MG63 (cell line): ENCODE measurements around the gene PSMA7. TPM values are rescaled to one million over a fixed set of nuclear protein-coding genes. Genes with fewer than 3 reads are reported as not detected.
A peak's percentile ranks its signal among the peaks of the same experiment; 100 is the strongest.
"Not testable (repeated sequence)": the region's sequence is repeated elsewhere in the genome, so short reads cannot be mapped to it uniquely, and the experiment has no call there.

ENCODE experiments used
- DNase-seq: peaks from one replicate; pipeline ENCODE4 v3.0.0-alpha.2; 2020
- H3K27me3 ChIP-seq: fragments of 250-450 bp; sonication (Bioruptor Pico); 2 replicates; pipeline ENCODE4 v1.5.1; 2020; ENCODE audit warnings: mild to moderate bottlenecking, moderate library complexity
- H3K36me3 ChIP-seq: fragments of 250-450 bp; sonication (Bioruptor Pico); 2 replicates; pipeline ENCODE4 v1.5.1; 2020; ENCODE audit warnings: mild to moderate bottlenecking, moderate library complexity
- H3K4me3 ChIP-seq: fragments of 250-450 bp; sonication (Bioruptor Pico); 2 replicates; pipeline ENCODE4 v1.5.1; 2020; ENCODE audit warnings: mild to moderate bottlenecking, moderate library complexity
- H3K9me3 ChIP-seq: fragments of 250-450 bp; sonication (Bioruptor Pico); 2 replicates; pipeline ENCODE4 v1.5.1; 2020; ENCODE audit warnings: mild to moderate bottlenecking, moderate library complexity
- total RNA-seq: library from RNA; depleted of rRNA; stranded (reverse); fragments of >200 nt; shearing (Covaris generic); gene quantifications from 2 replicates; pipeline ENCODE4 v1.2.3, GENCODE V29; 2014; ENCODE audit warnings: low replicate concordance

PSMA7 gene
- total RNA-seq, 1 experiment from 2014 or later: 1,085 TPM

DNA sequence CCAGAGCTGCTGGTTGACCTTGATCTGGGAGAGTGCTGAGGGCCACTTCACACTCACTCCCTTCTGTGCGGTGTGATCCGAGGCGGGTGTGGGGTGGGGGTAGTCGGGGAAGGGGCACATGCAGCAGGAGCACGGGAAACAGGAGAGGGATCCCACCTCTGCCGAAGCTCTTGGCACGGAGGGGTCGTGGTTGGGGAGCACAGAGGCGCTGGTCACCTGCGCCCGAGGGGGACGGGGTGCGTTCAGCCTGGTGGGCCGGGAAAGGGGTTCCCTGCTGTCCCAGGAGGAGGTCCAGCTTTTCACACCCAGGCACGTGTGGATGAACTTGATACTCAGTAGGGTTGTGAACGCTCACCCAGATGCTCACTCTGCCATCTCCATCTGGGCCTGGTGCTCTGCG is 17.7 kb upstream of the PSMA7 start:
- Histone ChIP-seq H3K9me3 (no peaks in the 10 kb centered on the region), H3K4me3 (no peak overlapping the region), H3K27me3 (no peaks in the 10 kb centered on the region), H3K36me3 (peaks cover 56% of the 10 kb centered on the region)
- no peak for DNase-seq

- H3K4me3 ChIP-seq: no peak overlapping the region
- H3K9me3 ChIP-seq: no peaks in the 10 kb centered on the region
- no peaks in the 10 kb centered on the region for H3K27me3 ChIP-seq
- DNase-seq: no peak
- peaks cover 56% of the 10 kb centered on the region for H3K36me3 ChIP-seq
Measured at GRCh38 chr20:62160253-62160652, 17.1 kb upstream of the PSMA7 start.

GRCh38 chr20:62159839-62160238 is 16.6 kb upstream of the PSMA7 start:
- H3K9me3 ChIP-seq: no peaks in the 10 kb centered on the region
- peaks cover 58% of the 10 kb centered on the region for H3K36me3 ChIP-seq
- DNase-seq: no peak
- H3K27me3 ChIP-seq: no peaks in the 10 kb centered on the region
- no peak overlapping the region for H3K4me3 ChIP-seq

GRCh38 chr20:62159052-62159451 is 15.9 kb upstream of the PSMA7 start:
- Histone ChIP-seq H3K4me3 (no peak overlapping the region), H3K27me3 (no peaks in the 10 kb centered on the region), H3K36me3 (peaks cover 59% of the 10 kb centered on the region), H3K9me3 (no peaks in the 10 kb centered on the region)
- no peak for DNase-seq

DNA sequence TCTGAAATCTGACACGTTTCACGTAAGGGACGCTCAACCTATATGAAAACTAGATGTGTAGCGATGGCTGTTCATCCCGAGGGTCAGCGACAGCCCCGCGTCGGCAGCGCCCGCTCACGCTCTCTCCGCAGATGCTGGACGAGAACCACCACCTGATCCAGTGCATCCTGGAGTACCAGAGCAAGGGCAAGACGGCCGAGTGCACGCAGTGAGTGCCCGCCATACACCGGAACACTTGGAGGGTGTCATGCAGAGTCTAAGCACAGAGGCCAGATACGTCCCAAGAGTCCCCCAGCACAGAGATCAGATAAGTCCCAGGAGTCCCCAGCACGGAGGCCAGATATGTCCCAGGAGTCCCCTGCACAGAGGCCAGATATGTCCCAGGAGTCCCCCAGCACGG is 15.3 kb upstream of the PSMA7 start:
- no peak for DNase-seq
- Histone ChIP-seq H3K9me3 (no peaks in the 10 kb centered on the region), H3K27me3 (no peaks in the 10 kb centered on the region), H3K4me3 (no peak overlapping the region), H3K36me3 (peaks cover 57% of the 10 kb centered on the region)

GRCh38 chr20:62158088-62158400 is 14.8 kb upstream of the PSMA7 start:
- H3K9me3 ChIP-seq: no peaks in the 10 kb centered on the region
- DNase-seq: no peak
- H3K27me3 ChIP-seq: no peaks in the 10 kb centered on the region
- H3K36me3 ChIP-seq: peaks cover 56% of the 10 kb centered on the region
- H3K4me3 ChIP-seq: no peak overlapping the region

DNA sequence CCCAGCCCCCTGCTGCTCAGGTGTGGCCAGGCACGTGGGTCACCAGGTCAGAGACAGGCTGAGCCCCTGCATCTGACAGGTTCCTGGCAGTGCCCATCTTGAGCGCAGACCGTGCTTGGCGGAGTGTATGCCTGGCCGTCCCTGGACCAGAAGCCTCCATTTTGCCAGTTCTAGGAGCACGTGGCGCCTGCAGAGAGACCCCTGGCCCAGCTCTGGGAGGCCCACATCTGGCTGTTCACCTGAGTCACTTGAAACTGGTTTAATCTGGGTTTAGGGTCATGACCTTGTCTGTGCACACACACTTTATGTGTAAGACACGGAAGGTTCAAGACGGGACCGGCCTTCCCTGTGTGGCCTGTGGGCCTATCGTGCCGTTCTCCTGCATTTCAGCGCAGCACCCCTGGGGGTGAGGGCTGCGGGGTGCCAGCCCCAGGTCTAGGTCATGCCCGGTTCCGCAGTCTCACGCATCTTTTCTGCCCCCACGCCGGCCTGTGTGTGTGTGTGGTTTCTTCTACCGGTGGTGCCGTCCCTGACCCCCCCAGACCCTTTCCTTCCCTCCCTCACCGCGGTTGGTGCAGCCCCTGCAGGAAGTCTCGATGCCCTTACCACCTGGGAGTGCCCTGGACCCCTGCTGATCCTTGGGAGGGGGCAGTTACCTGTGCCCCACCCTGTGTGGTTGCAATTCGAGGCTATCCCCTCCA is 14.3 kb upstream of the PSMA7 start:
- Histone ChIP-seq H3K27me3 (no peaks in the 10 kb centered on the region), H3K36me3 (peaks cover 56% of the 10 kb centered on the region), H3K4me3 (no peak overlapping the region), H3K9me3 (no peaks in the 10 kb centered on the region)
- no peak for DNase-seq

DNA sequence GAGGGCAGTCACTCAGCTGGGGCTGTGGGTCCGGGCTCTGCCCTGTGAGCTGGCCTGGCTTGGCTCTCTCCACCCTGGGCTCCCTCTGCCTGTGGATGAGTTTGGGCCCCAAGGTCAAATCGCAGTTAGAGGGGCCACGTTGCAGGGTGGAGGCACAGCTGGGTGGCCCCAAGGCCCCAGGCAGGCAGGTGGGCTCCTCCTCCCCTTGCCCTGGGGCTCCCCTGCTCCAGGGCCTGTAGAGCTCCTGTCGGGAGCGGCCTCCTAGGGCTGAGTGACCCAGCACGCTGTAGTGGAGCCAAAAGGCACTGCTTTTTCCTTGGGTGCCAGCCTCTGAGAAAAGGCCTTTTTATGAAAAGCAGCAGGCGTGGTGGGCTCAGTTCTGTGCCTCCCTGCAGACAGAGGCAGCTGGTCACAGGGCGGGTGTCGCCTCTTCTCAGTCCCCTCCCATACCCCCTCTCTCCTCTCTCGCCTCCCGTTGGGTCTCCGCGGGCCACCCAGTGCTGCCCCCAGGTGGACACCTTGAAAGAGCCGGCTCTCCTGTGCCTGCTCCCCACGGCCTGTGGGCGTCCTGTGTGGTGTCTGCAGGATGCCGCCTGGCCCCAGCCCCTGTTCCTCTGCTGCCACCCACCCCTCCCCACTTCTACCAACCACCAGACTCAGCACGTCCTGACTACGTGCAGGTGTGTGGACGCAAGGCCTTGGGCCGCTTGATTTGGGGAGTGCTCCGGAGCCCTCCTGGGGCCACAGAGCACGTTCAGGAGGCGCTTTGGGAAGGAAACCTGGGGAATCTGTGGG is 13.6 kb upstream of the PSMA7 start:
- no peak overlapping the region for H3K4me3 ChIP-seq
- H3K36me3 ChIP-seq: peaks cover 57% of the 10 kb centered on the region
- no peaks in the 10 kb centered on the region for H3K9me3 ChIP-seq
- DNase-seq: peak; percentile 61
- H3K27me3 ChIP-seq: no peaks in the 10 kb centered on the region

GRCh38 chr20:62156254-62156556 is 13.0 kb upstream of the PSMA7 start:
- Histone ChIP-seq H3K36me3 (peaks cover 52% of the 10 kb centered on the region), H3K27me3 (no peaks in the 10 kb centered on the region)
- DNase-seq: no peak

GRCh38 chr20:62155428-62156253 is 12.4 kb upstream of the PSMA7 start:
- H3K27me3 ChIP-seq: no peaks in the 10 kb centered on the region
- H3K36me3 ChIP-seq: peaks cover 46% of the 10 kb centered on the region
- peak; percentile 68 for DNase-seq
- H3K4me3 ChIP-seq: no peak overlapping the region
- no peaks in the 10 kb centered on the region for H3K9me3 ChIP-seq

More at GRCh38 chr20:62156254-62156556, 13.0 kb upstream of the PSMA7 start:
- no peaks in the 10 kb centered on the region for H3K9me3 ChIP-seq
- no peak overlapping the region for H3K4me3 ChIP-seq

- DNase-seq: no peak
- no peaks in the 10 kb centered on the region for H3K27me3 ChIP-seq
- H3K36me3 ChIP-seq: peaks cover 36% of the 10 kb centered on the region
- no peaks in the 10 kb centered on the region for H3K9me3 ChIP-seq
- no peak overlapping the region for H3K4me3 ChIP-seq
Measured at GRCh38 chr20:62151835-62152364, 8.7 kb upstream of the PSMA7 start.

GRCh38 chr20:62151225-62151624 is 8.0 kb upstream of the PSMA7 start:
- DNase-seq: no peak
- H3K4me3 ChIP-seq: no peak overlapping the region
- peaks cover 36% of the 10 kb centered on the region for H3K36me3 ChIP-seq
- no peaks in the 10 kb centered on the region for H3K9me3 ChIP-seq
- H3K27me3 ChIP-seq: no peaks in the 10 kb centered on the region

DNA sequence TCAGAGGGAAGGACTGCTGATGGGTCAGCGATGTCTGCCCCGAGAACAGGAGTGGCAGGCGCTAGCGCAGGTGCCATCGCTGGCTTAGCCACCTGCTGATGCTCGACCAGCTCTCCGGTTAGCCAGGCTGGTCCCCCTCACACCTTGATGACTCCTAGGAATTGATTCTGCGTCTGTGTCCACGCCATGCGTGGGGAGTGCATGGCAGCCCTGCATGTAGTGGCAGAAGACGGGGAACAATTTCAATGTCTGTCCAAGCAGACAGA is 7.0 kb upstream of the PSMA7 start:
- no peaks in the 10 kb centered on the region for H3K9me3 ChIP-seq
- H3K4me3 ChIP-seq: no peak overlapping the region
- no peak for DNase-seq
- no peaks in the 10 kb centered on the region for H3K27me3 ChIP-seq
- H3K36me3 ChIP-seq: peaks cover 35% of the 10 kb centered on the region

DNA sequence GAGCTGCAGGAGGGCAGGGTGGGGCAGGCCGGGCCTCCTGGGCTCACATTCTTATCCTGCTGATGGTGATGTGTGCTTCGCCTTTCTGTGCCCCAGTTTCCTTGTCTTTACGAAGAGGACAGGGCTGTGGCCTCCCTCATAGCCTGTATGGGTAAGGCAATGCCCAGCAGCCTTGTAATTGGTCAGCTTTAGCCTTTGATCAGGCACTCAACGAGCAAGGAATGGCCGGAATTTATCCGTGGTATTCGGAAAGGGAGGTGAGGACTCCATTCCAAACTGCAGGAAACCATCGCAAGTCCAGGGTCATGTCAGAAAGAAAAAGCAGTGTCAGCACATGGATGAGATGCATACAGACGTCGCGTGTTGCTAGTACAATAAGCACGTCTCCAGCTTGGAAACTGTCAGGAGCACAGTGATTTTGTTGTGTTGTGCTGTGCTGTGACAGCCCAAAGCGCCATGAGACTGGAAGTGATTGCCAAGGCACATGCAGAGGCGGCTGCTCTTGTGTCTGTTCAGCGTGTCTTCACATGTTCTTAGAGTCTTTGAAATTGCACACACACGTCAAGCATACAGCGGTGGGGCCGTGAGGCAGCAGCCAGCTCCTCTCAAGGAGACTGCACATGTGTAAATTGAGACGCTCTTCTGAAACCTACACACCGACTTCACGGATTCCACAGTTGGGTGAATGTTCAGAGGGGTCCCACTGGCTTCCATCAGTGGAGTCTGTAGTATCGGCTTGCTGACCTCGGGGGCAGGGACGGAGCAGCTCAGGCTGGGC is 6.5 kb upstream of the PSMA7 start:
- Histone ChIP-seq H3K9me3 (no peaks in the 10 kb centered on the region), H3K27me3 (no peaks in the 10 kb centered on the region), H3K4me3 (no peak overlapping the region), H3K36me3 (peaks cover 35% of the 10 kb centered on the region)
- DNase-seq: no peak

DNA sequence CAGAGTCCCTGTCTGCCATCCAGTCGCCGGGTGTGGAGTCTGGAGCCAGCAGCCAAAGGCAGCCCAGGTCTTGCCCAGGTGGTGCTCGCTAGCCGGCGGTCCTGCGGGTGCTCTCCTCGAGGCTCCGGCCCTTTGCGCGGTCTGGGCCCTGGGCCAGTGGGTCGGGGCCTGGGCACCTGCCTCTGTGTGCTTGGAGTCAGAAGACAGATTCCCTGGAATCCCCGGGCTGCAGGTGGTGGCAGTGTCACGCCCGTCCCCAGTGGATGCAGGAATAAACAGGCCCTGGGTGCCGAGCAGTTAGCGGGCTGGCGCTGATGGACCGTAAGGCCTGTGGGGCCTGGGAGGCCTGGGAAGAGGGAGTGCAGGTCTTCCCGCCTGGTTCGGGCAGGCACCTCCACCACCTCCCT is 5.7 kb upstream of the PSMA7 start:
- Histone ChIP-seq H3K9me3 (no peaks in the 10 kb centered on the region), H3K27me3 (no peaks in the 10 kb centered on the region), H3K4me3 (no peak overlapping the region), H3K36me3 (peaks cover 30% of the 10 kb centered on the region)
- DNase-seq: no peak

DNA sequence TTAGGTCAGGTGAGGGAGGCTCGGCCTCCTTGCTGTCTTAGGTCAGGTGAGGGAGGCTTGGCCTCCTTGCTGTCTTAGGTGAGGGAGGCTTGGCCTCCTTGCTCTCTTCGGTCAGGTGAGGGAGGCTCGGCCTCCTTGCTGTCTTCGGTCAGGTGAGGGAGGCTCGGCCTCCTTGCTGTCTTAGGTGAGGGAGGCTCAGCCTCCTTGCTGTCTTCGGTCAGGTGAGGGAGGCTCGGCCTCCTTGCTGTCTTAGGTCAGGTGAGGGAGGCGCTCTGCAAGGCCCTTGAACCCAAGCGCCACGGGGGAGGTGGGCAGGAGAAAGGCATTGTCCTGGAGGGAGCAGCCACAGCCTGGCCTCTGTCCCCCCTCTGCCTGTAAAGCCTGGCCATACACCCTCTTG is 5.2 kb upstream of the PSMA7 start:
- DNase-seq, H3K4me3 ChIP-seq, H3K9me3 ChIP-seq, H3K27me3 ChIP-seq: not testable (repeated sequence)
- peaks cover 28% of the 10 kb centered on the region for H3K36me3 ChIP-seq

- no peaks in the 10 kb centered on the region for H3K27me3 ChIP-seq
- no peak for DNase-seq
- no peak overlapping the region for H3K4me3 ChIP-seq
- H3K9me3 ChIP-seq: no peaks in the 10 kb centered on the region
- H3K36me3 ChIP-seq: peaks cover 22% of the 10 kb centered on the region
Measured at GRCh38 chr20:62147528-62147927, 4.3 kb upstream of the PSMA7 start.
